ENCODE measurements around the gene PIAS1.
"Not testable (repeated sequence)": the region's sequence is repeated elsewhere in the genome, so short reads cannot be mapped to it uniquely, and the experiment has no call there.

The PIAS1 gene

DNA sequence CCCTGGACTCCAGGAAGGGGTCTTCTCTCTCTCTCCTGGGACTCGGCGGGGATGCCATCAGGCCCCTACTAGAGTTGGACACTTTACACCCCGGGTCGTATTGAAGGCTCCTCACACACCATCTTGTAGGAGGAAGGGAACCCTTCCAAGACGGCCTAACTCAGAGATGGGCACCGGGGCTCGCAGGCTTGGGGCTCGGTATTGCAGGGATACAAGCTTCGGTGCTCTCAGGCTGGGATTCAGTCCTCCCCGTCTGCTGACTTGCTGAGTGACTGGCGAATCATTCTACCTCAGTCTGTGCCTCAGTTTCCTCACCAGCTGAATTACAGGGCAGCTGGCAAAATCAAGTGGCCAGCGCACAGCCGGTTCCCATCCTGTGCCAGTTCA, 151.4 kb downstream of the PIAS1 start:
- FAIRE-seq = no peak

DNA sequence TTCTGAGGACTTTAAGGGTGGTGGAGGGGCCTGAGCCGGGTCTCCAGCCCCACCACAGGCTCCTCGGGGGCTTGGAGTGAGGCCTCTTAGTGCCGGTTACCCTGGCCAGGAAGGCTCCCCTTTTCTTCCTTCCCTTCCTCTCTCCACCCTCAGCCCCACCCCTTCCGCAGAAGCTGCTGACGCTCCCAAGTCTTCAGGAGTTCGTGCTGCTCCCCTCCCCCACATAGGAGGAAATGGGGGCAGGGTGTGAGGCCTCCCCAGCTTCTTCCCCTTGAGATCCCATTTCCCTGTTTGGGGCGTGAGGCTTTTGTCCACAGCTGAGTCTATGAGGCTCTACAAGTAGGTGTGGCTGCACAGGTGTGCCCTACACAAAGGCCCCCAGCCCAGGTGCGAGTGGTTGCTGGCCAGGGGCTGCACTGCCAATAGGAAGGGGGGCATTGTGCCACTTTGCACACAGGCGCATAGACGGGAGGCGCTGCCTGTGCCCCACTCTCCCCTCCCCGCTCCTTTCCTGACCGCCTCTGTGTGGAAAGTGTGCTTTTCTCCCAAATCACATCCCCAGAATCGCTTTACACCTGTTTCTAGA, 151.9 kb downstream of the PIAS1 start:
- no peak for FAIRE-seq

GRCh38 chr15:68206711-68207151, 152.6 kb downstream of the PIAS1 start:
- FAIRE-seq = no peak

GRCh38 chr15:68207176-68207935, 153.2 kb downstream of the PIAS1 start:
- no peak for FAIRE-seq

- FAIRE-seq = no peak
Measured at GRCh38 chr15:68208136-68208535, 154.0 kb downstream of the PIAS1 start.

DNA sequence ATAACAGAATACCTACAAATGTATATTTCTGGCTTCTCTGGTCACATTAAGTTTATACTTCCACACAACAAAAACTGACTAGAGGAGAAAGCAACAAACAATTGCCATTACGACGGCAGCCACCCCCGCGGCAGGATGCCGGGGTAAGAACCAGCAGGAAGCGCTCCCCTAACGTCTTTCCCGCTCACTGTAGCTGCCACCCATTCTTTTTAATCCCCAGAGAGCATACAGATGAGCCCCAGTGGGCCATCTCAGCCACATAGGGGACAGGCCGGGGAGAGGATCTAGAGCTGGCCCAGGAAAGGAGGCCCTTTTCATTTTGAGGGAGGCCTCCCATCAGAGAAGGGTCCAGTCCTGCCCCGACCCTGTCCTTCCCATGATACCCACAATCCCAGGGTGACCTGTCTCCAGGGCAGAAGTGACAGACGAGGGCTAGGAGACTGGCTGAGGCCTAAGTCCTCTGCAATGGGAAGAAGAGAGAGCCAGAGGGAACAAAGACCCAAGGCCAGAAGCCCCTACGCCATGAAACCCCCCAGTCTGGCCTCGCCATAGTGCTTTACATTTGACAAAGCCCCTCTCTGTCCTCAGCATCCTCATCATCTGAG, 154.6 kb downstream of the PIAS1 start:
- no peak for FAIRE-seq

- FAIRE-seq = no peak
Measured at GRCh38 chr15:68209272-68209671, 155.2 kb downstream of the PIAS1 start.

- no peak for FAIRE-seq
Measured at GRCh38 chr15:68209735-68210408, 155.8 kb downstream of the PIAS1 start.

- no peak for FAIRE-seq
Measured at GRCh38 chr15:68210409-68210756, 156.3 kb downstream of the PIAS1 start.

GRCh38 chr15:68210821-68211655, 156.9 kb downstream of the PIAS1 start:
- FAIRE-seq = no peak

- FAIRE-seq = no peak
Measured at GRCh38 chr15:68211656-68212320, 157.7 kb downstream of the PIAS1 start.

DNA sequence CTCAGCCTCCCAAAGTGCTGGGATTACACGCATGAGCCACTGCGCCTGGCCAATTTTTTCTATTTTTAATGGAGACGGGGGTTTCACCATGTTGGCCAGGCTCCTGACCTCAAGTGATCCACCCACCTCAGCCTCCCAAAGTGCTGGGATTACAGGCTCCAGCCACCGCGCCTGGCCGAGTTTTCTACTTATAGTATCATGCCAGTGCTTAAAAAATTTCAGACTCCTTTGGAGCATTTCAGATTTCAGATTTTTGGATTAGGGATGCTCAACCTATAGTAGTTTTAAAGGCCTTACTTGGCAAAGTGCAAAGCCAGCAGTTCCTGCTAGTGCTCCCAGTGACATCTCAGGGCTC, 159.4 kb downstream of the PIAS1 start:
- not testable (repeated sequence) for FAIRE-seq

GRCh38 chr15:68213991-68214837, 160.1 kb downstream of the PIAS1 start:
- FAIRE-seq = no peak

GRCh38 chr15:68214838-68215254, 160.7 kb downstream of the PIAS1 start:
- no peak for FAIRE-seq

- no peak for FAIRE-seq
Measured at GRCh38 chr15:68217341-68217740, 163.2 kb downstream of the PIAS1 start.

DNA sequence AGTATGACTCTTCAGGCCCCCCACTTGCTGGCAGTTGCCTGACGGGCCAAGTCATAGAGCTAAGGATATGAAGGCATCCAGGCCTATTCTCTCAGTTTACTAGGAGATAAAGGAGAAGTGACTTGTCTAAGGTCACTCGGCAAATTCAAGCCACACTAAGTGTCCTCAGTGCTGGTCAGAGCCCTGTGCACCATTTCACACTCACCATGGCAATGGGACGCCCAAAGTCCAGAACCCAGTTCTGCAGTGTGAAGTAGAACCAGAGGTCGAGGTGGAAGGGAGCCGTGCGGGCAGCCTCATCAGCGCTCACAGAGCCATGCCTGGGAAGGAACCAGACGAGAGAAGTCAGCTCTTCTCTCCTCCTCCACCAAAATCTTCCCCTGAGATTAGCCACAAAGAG, 164.2 kb downstream of the PIAS1 start:
- FAIRE-seq = no peak

- no peak for FAIRE-seq
Measured at GRCh38 chr15:68218847-68219798, 165.0 kb downstream of the PIAS1 start.

DNA sequence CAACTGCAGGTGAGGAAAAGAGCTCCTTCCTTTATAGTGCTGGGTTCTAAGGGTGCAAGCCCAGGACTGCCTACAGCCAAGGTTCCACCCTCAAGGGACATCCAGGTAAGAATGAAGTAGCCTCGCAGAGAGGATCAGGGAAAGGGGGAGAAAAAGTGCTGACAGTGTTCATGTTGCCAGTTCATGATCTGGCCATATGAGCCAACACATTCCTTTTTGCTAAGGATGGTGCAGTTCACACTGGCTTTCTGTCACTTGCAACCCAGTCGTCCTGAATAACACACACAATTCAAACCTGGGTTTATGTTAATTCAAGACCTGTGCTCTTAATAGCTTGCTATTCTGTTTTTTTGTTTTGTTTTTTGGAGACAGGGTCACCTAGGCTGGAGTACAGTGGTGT, 166.4 kb downstream of the PIAS1 start:
- FAIRE-seq = no peak

DNA sequence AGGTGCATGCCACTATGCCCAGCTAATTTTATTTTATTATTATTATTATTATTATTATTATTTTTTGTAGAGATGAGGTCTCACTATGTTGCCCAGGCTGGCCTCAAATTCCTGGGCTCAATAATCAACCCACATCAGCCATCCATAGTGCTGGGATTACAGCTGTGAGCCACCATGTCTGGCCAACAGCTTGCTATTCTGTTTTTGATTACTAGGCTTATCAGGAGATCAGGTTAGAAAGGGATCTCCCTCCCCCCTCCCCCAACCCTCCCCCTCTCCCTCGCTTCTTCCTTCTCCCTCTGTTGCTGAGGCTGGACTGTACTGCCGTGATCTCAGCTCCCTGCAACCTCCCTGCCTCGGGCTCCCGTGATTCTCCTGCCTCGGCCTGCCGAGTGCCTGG, 166.9 kb downstream of the PIAS1 start:
- no peak for FAIRE-seq

Measured in colon (tissue), 2 donors.